GM18873 (cell line): Measurements from ENCODE around the gene FBLN1.
"Not testable (repeated sequence)": the region's sequence is repeated elsewhere in the genome, so short reads cannot be mapped to it uniquely, and the experiment has no call there.

Experiments used
- ATAC-seq: cut with Tn5 transposase; IDR thresholded peaks from one replicate; pipeline ENCODE4 v1.9.1; 2021; ENCODE audit warnings: mild to moderate bottlenecking, moderate library complexity, moderate number of reproducible peaks; ENCODE audit not compliant: unreplicated experiment, low FRiP score

The FBLN1 gene

GRCh38 chr22:45475851-45476514 lies 26.7 kb upstream of the FBLN1 start:
- no peak for ATAC-seq

- ATAC-seq, result no peak
Measured at GRCh38 chr22:45476814-45477213, 25.9 kb upstream of the FBLN1 start.

GRCh38 chr22:45477366-45478107 lies 25.1 kb upstream of the FBLN1 start:
- no peak for ATAC-seq

- no peak for ATAC-seq
Measured at GRCh38 chr22:45478108-45478771, 24.4 kb upstream of the FBLN1 start.

GRCh38 chr22:45480717-45481116 lies 22.0 kb upstream of the FBLN1 start:
- no peak for ATAC-seq

- ATAC-seq, result no peak
Measured at GRCh38 chr22:45481661-45482060, 21.0 kb upstream of the FBLN1 start.

- ATAC-seq, result no peak
Measured at GRCh38 chr22:45482169-45482568, 20.5 kb upstream of the FBLN1 start.

GRCh38 chr22:45483319-45483718 lies 19.4 kb upstream of the FBLN1 start:
- no peak for ATAC-seq

GRCh38 chr22:45483918-45484499 lies 18.7 kb upstream of the FBLN1 start:
- no peak for ATAC-seq

- ATAC-seq, result no peak
Measured at GRCh38 chr22:45484742-45485141, 17.9 kb upstream of the FBLN1 start.

GRCh38 chr22:45485261-45485660 lies 17.4 kb upstream of the FBLN1 start:
- ATAC-seq, result no peak

GRCh38 chr22:45488764-45489370 lies 13.8 kb upstream of the FBLN1 start:
- no peak for ATAC-seq

GRCh38 chr22:45490836-45491235 lies 11.8 kb upstream of the FBLN1 start:
- no peak for ATAC-seq

- ATAC-seq, result no peak
Measured at GRCh38 chr22:45491841-45492240, 10.8 kb upstream of the FBLN1 start.

- no peak for ATAC-seq
Measured at GRCh38 chr22:45493286-45493771, 9.4 kb upstream of the FBLN1 start.

- not testable (repeated sequence) for ATAC-seq
Measured at GRCh38 chr22:45494306-45494705, 8.4 kb upstream of the FBLN1 start.

- not testable (repeated sequence) for ATAC-seq
Measured at GRCh38 chr22:45495616-45496015, 7.1 kb upstream of the FBLN1 start.

- ATAC-seq, result no peak
Measured at GRCh38 chr22:45496451-45496941, 6.2 kb upstream of the FBLN1 start.

- ATAC-seq, result no peak
Measured at GRCh38 chr22:45497351-45498145, 5.1 kb upstream of the FBLN1 start.

GRCh38 chr22:45499746-45500145 lies 2.9 kb upstream of the FBLN1 start:
- no peak for ATAC-seq
